VCaP (cell line): ENCODE measurements around the gene CSH2.

Source experiments
- H3K27ac ChIP-seq: fragments of 450-650 bp; 2 replicates; pipeline ENCODE4 v1.5.1; 2017
- TF ChIP-seq, protein P1 (sequence below): fragments of 450-650 bp; conservative IDR thresholded peaks from 2 replicates; pipeline ENCODE4 v1.5.1; 2017; ENCODE audit warnings: mild to moderate bottlenecking, moderate library complexity

The CSH2 gene

DNA sequence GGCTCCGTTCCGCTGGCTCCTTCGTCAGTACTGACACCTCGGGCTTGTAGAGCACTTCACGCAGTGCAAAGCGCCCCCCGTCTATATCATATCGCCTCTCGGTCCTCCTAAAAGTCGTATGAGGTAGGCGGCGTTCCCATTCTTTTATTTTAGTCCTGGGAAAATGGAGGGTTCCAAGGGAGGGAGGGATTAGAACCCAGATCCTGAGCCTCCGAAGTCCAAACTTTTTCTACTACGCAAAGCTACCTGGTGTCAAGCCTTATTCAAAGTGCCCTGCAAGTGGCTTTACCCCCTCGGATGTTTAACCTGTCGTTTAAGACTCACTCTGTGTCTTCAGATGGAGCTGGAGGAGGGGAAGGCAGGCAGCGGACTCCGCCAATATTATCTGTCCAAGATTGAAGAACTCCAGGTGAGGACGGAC lies 45.7 kb downstream of the CSH2 start:
- TF ChIP-seq, protein P1, sequence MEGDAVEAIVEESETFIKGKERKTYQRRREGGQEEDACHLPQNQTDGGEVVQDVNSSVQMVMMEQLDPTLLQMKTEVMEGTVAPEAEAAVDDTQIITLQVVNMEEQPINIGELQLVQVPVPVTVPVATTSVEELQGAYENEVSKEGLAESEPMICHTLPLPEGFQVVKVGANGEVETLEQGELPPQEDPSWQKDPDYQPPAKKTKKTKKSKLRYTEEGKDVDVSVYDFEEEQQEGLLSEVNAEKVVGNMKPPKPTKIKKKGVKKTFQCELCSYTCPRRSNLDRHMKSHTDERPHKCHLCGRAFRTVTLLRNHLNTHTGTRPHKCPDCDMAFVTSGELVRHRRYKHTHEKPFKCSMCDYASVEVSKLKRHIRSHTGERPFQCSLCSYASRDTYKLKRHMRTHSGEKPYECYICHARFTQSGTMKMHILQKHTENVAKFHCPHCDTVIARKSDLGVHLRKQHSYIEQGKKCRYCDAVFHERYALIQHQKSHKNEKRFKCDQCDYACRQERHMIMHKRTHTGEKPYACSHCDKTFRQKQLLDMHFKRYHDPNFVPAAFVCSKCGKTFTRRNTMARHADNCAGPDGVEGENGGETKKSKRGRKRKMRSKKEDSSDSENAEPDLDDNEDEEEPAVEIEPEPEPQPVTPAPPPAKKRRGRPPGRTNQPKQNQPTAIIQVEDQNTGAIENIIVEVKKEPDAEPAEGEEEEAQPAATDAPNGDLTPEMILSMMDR = 0 out of 2 replicates have a peak, but pooled peaks have one; percentile 16
- peak overlapping the region; percentile 93 for H3K27ac ChIP-seq

DNA sequence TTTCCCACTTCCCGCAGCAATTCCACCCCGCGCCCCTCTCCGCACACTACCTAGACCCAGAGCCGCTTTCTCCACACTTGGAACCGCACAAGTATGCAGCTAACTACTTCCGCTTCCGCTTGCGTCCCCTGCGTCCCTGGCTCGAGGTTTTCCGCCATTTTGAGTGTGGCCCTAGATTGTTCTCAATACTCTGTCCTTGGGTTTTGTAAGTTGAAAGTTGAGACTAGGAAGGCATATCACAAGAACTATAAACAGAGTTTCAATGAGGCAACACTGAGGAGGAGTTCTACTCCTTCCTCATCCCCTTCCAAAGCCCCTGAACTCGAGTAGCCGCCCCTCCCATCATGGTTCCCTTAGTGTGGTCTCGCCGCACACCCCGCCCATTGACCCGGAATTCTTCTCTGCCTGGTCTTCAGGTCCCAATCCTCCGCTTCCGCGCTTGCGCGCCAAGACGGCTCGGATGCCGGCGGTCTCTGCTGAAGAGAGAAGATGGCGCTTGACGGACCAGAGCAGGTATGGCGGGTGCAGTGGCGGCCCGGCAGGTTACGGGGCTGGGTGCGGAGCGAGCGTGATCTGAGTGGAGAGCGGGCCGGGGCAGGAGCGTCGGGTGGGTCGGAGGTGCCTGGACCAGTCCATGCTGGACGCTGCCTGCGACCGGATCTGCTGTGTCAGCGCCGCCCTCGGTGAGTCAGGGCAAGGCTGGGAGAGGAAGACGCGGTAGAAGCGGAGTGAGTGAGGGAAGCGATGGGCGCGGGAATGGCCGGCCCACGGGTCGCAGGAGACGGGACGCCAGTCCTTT lies 46.3 kb downstream of the CSH2 start, which contains the start of the genes FTSJ3 and PSMC5:
Gene FTSJ3 (minus strand): TSS at position 662 of the 799 bp plus-strand sequence. CDS start 761 bp downstream, outside the sequence.
Gene PSMC5 (plus strand): TSS at position 430 of the 799 bp plus-strand sequence. CDS start 60 bp downstream, at position 490.
- peak within 1 kb of the TSS; percentile 93 for H3K27ac ChIP-seq
- TF ChIP-seq, protein P1 = peak; percentile 66

DNA sequence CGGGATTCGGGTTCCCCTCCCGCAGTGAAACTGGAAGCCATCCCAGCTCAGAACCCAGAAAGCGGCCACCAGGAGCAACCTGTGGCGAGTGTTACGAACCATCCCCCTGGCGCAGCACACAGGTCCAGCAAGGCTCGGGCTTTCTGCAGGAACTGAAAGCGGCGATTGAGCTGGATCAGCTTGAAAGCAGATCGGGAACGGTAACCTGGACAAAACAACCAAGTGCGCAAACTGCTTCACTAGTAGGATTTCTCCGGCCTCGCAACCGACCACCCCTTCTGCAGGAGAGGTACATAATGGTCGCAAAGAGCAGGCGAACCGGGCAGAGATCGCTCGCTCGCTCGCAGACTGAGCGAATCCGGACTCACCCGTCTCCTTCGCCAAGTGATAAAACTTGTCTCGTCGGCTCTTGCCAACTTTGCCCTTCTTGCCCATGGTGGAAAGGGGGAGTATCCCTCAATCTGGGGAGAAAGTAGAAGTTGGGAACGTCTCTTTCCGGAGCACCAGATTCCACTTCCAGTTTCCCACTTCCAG lies 46.9 kb downstream of the CSH2 start:
- TF ChIP-seq, protein P1 = no peak
- peak overlapping the region; percentile 93 for H3K27ac ChIP-seq

DNA sequence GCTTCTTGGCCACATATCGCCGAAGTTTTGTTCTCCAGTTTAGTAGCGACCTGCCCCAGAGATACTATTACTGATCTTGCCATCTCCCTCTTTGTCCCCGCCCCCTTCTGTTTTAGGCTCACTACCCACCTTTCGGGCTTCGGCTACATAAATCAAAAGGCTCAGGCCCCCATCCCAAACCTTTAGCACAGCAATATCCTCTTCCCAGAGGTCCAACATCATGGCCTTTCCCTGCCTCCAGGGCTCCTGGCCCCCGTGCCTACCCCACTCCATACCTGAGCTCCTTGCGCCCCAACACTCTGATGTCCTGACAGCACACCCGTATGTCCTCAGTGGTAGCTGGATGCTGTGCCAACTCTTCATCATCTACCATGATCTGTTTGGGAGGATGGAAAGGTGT lies 49.1 kb downstream of the CSH2 start:
- TF ChIP-seq, protein P1 = no peak
- no peak overlapping the region for H3K27ac ChIP-seq

DNA sequence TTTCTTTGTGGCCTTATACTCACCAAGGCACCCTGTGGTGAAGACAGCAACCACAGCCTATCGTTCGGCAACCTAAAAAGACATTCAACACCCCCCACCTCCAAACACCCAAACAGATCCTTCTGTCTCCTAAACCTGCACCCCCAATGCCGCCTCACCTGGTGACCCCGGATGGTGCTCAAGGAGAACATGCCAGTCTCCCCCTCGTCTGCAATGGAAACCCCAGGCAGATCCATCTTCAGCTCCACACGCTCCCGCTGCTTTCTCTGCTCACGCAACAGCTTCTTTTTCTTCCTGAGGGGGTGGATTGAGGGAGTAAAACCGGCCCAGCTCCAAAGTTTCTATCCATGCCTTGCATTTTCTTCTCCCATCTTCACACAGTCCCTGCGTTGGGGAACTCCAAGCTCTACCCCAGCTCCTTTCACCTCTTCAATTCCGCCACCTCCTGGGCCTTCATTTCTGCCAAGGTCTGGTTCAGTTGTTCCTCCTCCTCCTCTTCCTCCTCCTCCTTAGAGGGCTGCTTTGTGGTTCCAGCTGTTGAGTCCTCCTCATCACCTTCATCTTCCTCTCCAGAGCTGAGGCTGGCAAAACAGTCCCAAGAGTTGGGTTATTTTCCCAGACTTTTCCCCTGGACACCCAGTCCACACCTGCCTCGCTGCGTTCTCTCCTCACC lies 49.7 kb downstream of the CSH2 start:
- TF ChIP-seq, protein P1 = no peak
- no peak overlapping the region for H3K27ac ChIP-seq

DNA sequence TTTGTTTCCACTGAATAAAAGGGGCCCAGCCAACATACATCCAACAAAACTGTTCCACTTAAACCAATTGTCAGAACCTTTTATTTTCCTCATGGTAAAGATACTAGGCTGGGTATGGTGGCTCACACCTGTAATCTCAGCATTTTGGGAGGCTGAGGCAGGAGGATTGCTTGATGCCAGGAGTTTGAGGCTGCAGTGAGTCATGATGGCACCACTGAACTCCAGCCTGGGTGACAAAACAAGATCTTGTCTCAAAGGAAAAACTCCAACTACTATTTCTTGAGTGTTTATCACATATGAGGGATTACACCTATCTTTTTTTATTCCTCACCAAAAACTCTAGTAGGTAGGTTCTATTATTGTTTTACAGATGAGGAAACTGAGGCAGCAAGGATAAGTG lies 50.9 kb downstream of the CSH2 start:
- TF ChIP-seq, protein P1 = no peak
- no peak overlapping the region for H3K27ac ChIP-seq
